GM21526 (cell line): ENCODE results near the gene SMS.
A peak's percentile ranks its signal among the peaks of the same experiment; 100 is the strongest.

Source experiments
- ATAC-seq: cut with Tn5 transposase; IDR thresholded peaks from one replicate; pipeline ENCODE4 v1.9.1; 2021; ENCODE audit warnings: moderate library complexity; ENCODE audit not compliant: unreplicated experiment, low FRiP score

SMS gene

GRCh38 chrX:21974011-21974385 lies 33.5 kb downstream of the SMS start:
- ATAC-seq, result peak; percentile 73

GRCh38 chrX:21975242-21975641 lies 34.7 kb downstream of the SMS start:
- no peak for ATAC-seq

- no peak for ATAC-seq
Observed at GRCh38 chrX:21975812-21976211, 35.3 kb downstream of the SMS start.

GRCh38 chrX:21978346-21978745 lies 37.8 kb downstream of the SMS start:
- ATAC-seq, result no peak

- ATAC-seq, result no peak
Observed at GRCh38 chrX:21982311-21982710, 41.8 kb downstream of the SMS start.

- peak; percentile 88 for ATAC-seq
Observed at GRCh38 chrX:21985332-21985777, 44.8 kb downstream of the SMS start.

- ATAC-seq, result no peak
Observed at GRCh38 chrX:21986596-21986995, 46.1 kb downstream of the SMS start.

GRCh38 chrX:21989384-21989783 lies 48.9 kb downstream of the SMS start:
- no peak for ATAC-seq

GRCh38 chrX:21990832-21991231 lies 50.3 kb downstream of the SMS start:
- ATAC-seq, result no peak

GRCh38 chrX:21991504-21991903 lies 51.0 kb downstream of the SMS start:
- no peak for ATAC-seq

- ATAC-seq, result peak; percentile 88
Observed at GRCh38 chrX:21993265-21993664, 52.8 kb downstream of the SMS start.

- ATAC-seq, result no peak
Observed at GRCh38 chrX:21996872-21997455, 56.5 kb downstream of the SMS start.

- no peak for ATAC-seq
Observed at GRCh38 chrX:21998037-21998436, 57.5 kb downstream of the SMS start.

GRCh38 chrX:22004866-22005265 lies 64.4 kb downstream of the SMS start:
- no peak for ATAC-seq

- no peak for ATAC-seq
Observed at GRCh38 chrX:22012051-22012450, 71.5 kb downstream of the SMS start.

GRCh38 chrX:22012931-22013330 lies 72.4 kb downstream of the SMS start:
- no peak for ATAC-seq

GRCh38 chrX:22015139-22015750 lies 74.7 kb downstream of the SMS start:
- ATAC-seq, result no peak

GRCh38 chrX:22021751-22022324 lies 81.3 kb downstream of the SMS start:
- ATAC-seq, result no peak

- ATAC-seq, result no peak
Observed at GRCh38 chrX:22024577-22024976, 84.1 kb downstream of the SMS start.

GRCh38 chrX:22025751-22026150 lies 85.2 kb downstream of the SMS start:
- no peak for ATAC-seq

- ATAC-seq, result no peak
Observed at GRCh38 chrX:22026731-22027130, 86.2 kb downstream of the SMS start.

GRCh38 chrX:22032084-22032483 lies 91.6 kb downstream of the SMS start, which contains the start of gene PHEX:
TSS of gene PHEX (plus strand) at chrX:22032325. CDS start at chrX:22033006, 681 bp downstream.
- ATAC-seq, result no peak
